HuH-7.5 (cell line): ENCODE data around the gene FMOD.

Experiments used
- DNase-seq: peaks from one replicate; pipeline ENCODE4 v3.0.0; 2011; ENCODE audit warnings: low spot score

Gene FMOD

GRCh38 chr1:203351037-203351625, at the start of gene FMOD:
TSS of gene FMOD (minus strand) at chr1:203351122. CDS start at chr1:203348270, 2,852 bp downstream.
- peak; percentile 23 for DNase-seq

- DNase-seq: no peak
These were observed 45.8 kb upstream of the FMOD start for GRCh38 chr1:203396595-203397194.

- DNase-seq: no peak
These were observed 44.8 kb upstream of the FMOD start for GRCh38 chr1:203395751-203396150.

GRCh38 chr1:203390298-203390697, 39.4 kb upstream of the FMOD start:
- no peak for DNase-seq

DNA sequence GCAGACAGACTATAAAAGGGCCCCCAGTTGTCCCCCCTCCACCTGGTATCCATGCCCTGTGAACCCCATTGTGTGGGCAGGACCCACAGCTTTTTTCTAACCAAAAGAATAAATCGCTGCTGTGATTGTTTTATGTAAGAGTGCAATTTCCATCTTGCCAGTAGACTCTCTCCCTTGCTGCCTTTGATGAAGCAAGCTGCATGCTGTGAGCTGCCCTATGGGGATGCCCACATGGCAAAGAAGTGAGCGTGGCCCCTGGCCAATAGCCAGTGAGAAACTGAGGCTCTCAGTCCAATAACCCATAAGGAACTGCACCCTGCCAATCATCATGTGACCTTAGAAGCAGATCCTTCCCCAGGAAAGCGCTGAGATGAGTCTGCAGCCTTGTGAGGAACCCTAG, 37.8 kb upstream of the FMOD start:
- DNase-seq: no peak

- DNase-seq: no peak
These were observed 31.1 kb upstream of the FMOD start for GRCh38 chr1:203382026-203382425.

GRCh38 chr1:203381151-203381751, 30.3 kb upstream of the FMOD start:
- DNase-seq: no peak

DNA sequence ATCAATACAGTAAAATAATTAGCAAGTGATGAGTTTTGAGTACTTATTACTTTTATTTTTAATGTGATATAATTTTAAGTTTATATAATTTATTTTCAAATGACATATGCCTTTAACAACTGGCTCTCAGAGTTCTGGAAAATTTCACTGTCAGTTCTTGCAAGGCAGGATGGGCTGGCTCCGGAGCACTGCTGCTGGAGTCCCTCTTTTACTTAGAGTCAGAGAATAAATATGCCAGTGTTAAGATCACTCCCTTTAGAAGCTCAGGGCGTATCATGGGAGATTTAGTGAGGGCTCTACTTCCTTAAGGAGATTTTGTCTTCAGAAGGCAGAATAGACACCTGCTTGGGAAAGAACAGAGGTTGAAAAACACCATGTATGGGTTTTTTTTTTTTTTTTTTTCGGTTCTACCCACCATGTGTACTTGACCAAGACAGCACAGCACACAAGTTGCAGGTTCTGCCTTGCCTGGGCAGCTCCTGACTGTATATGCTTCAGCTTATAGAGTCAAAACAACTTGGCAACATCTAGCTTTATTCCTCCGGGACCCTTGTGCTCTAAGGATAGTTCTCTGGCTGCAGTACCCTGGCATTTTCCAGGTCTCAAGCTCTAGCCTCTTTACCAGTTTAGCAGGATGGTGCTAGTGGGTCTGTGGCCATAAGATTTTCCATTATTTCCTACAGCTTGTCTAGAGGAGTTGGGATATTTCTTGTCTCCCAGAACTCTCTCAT, 29.7 kb upstream of the FMOD start:
- DNase-seq: no peak

DNA sequence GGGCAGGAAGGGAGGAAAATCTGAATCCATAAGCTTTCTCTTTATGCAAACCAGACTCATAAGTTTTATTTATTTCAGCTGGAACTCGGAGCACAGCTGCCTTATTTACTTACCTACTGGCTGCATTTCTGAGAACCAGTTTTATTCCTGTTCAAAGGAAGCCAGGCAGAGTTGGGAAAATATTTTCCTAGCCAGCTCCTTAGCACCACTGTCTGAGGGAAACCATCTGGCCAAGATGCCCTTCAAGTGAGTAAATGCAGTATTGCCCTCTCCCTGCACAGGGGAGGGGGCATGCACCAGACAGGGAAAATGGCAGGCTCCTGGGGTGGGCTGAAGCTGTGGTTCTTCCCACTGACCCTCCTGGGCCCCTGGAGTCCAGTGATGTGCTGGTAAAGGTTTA, 28.9 kb upstream of the FMOD start:
- DNase-seq: no peak

- DNase-seq: no peak
These were observed 27.8 kb upstream of the FMOD start for GRCh38 chr1:203378556-203379245.

GRCh38 chr1:203373991-203374390, 23.1 kb upstream of the FMOD start:
- DNase-seq: no peak

DNA sequence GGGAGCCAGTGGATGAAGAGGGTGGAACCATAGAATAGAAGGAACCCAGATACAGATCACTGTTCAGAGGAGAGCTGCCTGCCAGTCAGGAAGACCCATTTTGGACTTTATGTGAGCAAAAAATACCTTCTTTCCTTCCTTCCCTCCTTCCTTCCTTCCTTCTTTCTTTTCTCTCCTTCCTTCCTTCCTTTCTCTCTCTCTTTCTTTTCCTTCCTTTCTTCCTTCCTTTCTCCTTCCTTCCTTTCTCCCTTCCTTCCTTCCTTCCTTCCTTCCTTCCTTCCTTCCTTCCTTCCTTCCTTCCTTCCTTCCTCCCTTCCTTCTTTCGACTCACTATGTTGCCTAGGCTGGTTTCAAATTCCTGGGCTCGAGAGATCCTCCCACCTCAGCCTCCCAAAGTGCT, 22.1 kb upstream of the FMOD start:
- no peak for DNase-seq

GRCh38 chr1:203371288-203371687, 20.4 kb upstream of the FMOD start:
- no peak for DNase-seq

DNA sequence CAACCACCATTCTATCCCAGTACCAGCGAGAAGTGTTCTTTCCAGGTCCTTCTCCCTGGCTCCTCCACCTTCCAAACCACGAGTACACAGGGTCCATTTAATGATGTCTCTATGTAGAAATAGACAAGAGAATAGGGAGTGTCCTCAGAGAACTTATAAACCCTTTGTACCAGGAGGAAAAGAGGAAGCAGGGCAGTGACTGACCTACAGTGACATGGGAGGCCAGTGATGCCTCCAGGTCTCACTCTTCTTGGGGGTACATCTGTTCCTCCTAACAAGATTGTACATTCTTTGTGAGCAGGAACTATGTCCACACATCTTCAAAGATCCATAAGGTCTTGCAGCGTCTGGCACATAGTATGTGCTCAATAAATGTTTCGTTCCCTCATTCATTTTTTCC, 18.7 kb upstream of the FMOD start:
- no peak for DNase-seq

- DNase-seq: no peak
These were observed 17.9 kb upstream of the FMOD start for GRCh38 chr1:203368624-203369451.

- no peak for DNase-seq
These were observed 16.1 kb upstream of the FMOD start for GRCh38 chr1:203367057-203367456.

GRCh38 chr1:203366476-203366875, 15.6 kb upstream of the FMOD start:
- DNase-seq: no peak

- DNase-seq: no peak
These were observed 13.9 kb upstream of the FMOD start for GRCh38 chr1:203364806-203365205.

DNA sequence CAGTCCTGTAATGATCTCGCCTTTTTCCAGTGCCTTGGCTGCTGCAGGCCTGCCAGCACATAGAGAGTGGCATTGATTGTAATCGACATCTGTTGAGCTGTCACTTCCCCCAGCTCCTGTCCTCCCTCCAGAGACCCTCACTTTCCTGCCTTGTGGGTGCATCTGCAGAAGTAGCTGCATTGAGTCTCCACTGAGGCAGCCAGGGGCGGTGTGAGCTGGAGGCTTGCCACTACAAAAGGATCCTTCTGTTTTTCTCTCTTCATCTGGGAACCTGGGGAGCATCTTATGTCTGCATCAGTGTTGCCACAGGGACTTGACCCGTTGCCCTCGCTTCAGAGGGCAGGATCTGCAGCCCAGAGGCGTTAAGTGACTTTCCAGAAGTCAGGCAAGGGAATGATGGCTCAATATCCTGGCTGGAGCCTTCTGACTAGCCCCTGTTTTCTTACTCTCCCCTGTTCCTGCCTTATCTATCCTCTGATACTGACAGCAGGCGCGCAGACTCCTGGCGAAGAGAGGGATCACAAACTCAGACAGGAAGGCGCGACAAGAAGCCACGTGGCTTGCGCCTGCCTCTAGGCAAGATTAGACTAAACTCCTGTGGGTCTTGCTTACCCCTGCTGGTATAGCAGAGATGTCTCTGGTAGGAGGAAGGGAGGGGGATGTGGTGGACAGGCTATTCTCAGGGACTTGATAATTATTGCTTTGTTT, 13.3 kb upstream of the FMOD start:
- no peak for DNase-seq

DNA sequence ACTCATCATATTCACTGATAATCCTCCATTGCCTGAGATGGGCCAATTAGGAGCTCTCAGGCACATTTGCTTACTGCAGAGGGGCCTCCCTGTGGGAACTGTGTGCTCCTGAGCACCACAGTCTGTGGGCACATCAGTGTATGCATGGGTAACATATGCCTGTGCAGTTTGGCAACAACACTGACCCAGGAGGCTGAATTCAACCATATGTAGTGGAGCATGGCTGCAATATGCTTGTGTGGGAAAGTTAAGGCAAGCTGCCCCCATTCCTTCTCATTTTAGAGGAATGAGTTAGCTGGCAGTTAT, 11.8 kb upstream of the FMOD start:
- no peak for DNase-seq
